Mucosa of gallbladder (tissue), 1 donor: Measurements from ENCODE around the gene GASK1A. TPM values are rescaled to one million over a fixed set of nuclear protein-coding genes. Genes with fewer than 3 reads are reported as not detected.
"Not testable (repeated sequence)": the region's sequence is repeated elsewhere in the genome, so short reads cannot be mapped to it uniquely, and the experiment has no call there.

Experiments used
- DNase-seq: peaks from one replicate; pipeline ENCODE4 v3.0.0-alpha.2; 2020; ENCODE audit warnings: low spot score
- total RNA-seq: library from RNA; stranded (reverse); gene quantifications from one replicate; pipeline ENCODE4 v1.2.1, GENCODE V29; 2021
- donor health status: DM: no; HTN: no; CAD: no.

Gene GASK1A
- 19.2 TPM for total RNA-seq

DNA sequence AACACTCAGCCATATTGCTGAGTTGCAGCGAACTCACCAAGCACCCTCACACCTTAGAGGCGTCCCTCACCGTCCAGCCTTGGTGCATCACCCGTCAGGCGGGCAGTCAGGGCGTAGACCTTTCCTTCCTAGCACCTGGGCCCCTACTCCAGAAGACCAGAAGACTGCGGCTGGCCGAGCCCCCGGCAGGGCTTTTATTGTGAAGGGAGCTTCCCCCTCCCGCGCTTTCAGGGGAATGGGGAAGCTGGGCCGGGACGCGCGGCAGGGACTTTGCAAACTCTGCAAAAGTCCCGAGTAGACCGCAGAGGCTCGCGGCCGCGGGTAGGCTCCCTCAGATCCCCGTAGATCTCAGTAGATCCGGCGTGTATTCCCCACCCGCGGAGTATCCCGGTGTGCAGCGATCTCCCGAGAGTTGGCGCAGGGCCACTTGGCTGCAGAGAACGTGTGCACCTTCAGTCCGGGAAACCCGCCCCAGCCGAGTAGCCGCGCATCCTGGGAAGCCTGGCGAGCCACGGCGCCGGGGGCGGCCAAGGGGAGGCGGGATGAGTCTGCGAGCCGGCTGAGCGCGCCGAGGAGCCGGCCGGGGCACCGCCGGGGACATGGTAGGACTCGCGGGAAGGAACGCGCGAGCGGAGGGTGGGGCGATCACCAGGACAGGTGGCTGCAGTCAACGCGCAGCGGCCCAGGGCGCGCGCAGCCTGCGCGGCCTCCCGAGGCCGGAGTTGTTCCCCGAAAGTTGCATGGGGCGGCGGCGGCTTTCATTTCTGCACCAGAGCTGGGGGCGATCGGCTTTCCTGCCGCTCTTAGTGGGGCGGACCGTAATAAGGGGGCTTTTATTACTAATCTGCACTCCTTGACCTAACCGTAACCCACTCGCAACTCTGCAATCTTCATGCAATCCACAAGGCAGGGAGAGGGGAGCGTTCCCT, at the start of gene GASK1A:
Gene GASK1A, plus strand, starts transcription at position 268 of the 929 bp plus-strand sequence. Its CDS starts 332 bp downstream, at position 600.
- DNase-seq = peak; percentile 42

DNA sequence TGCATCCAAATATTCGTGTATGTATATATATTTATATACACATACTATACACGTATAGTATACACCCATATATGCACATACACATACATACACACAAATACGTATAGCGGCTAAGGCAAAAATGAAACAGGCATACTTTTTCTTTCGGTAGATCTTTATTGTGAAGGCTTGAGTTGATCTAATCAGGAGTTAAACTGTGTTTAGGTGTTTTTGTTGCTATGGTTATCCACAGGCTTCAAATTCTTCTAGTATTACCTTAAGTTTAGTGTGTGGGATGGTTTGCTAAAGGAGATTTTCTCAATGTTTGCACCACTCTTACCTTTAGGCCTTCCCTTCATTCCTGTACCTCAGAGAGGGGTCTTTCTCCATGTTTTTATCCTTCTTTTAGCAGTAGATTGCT, 45.0 kb upstream of the GASK1A start:
- no peak for DNase-seq

DNA sequence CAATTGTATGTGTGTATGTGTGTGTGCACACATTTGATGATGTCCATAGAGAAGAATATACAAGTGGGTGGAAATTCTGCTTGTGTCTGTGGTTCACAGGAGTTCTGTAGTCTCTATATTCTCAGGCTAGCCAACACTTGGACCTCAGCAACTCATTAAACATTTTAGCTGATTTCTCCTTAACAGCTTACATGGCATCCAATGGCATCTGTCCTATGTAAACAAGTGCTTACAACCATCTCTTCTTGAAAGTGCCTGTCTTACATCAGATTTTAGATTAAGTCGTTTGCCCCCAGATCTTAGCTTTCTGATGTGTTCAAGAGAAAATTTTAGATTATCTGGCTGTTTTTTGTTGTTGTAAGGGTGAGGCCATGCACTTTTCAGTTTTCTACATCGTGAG, 44.2 kb upstream of the GASK1A start:
- no peak for DNase-seq

DNA sequence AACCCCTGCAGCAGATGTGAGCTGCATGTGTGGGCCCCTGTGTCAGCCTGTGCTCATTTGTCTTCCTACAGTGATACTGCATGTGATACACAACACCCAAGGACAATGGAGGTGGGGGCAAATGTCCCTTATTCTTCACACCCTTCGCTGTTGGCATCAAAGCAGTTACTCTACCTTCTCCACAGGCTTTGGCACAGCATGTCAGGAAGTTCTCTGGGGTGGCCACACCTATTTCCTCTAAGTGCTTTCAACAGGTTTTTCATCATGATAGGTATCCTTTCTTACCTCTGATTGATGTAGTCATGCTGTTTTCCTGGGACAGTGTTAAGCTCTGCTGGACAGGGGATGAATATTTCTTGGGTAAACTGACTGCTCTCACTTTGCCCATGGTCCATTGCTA, 43.6 kb upstream of the GASK1A start:
- no peak for DNase-seq

DNA sequence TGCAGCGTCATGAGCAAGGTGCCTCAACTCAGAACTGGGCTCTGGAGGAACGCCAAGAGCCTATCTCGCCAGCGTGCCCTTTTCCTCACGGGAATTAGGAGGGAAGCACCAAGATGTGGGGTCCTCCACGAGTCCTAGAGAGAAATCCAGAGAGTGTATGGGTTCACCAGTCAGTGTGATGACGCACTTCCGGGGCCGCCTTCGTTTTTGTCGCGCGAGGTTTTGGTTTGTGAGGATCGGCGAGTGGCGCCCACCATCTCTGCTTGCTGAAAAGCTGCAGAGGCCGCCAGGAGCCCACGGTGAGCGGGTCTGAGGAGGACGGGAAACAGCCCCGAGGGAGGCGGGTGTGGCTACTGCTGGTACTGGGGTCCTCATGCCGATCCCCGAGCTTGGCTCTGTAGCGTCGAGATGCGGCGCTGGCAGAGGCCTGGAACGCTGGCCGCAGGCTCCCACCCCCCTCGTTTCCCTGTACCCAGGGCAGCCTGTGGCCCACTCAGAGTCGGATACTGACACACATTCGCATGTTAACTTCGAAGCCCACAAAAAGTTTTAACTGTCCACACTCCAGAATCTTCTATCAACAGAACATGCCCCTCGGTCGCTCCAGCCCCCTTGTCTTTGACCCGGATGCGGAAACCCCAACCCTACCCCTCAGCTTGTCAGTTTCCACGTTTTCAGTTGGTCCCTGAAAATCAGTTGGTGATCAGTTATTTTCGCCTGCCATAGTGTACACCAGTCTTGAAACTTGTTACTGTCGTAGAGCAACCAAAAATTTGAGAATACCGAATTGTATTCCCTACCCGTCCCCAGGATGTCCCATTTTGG, 42.7 kb upstream of the GASK1A start:
- DNase-seq = peak; percentile 39

DNA sequence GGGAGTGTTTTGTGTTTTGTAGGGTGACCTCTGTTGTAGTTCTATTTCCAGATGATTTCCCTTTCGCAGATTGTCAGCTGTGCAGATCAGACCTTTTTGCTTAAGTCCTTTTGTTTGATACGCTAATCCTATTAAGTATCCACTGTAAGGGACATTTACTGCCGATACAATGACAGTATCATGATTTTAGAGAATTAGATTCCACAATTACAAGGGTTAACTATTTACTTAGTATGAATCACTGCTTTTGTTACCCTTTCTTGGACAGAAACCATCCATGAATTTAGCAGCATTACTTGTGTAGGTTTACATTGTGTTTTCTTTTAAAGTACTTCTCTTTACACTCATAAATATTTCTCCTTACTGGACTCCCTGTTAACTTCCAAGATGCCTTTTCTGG, 41.8 kb upstream of the GASK1A start:
- no peak for DNase-seq

DNA sequence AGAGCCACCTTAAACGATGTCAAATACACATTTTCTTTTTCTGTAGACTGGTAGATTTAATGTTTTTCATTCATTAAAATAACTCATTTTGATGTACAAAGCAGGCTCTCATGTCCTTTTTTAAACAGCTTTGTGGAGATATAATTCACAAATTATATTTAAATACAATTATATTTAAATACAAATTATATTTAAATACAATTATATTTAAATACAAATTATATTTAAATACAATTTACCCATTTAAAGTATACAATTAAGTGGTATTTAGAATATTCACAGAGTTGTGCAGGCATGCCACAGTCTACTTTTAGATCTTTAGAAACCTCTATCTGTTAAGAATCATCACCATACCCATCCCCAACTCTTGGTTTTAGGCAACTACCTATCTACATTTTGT, 36.4 kb upstream of the GASK1A start:
- no peak for DNase-seq

DNA sequence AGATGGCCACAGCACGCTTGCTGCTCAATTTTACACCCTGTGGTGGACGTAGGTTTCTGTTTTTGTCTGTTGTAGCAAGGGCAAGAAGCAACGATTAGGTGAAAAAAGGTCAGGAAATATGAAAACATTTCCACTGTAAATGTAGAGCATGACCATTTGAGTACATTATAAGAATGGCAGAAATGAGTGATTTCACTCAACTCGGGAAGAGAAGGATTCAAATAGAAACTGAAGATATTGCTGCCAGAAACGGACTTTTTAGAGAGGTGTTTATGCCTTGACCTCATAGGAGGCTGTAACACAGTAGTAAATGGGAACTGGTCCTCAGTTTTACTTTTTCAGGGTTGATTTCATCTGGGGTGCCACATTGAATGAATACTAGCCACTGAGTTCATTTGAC, 33.1 kb upstream of the GASK1A start:
- DNase-seq = no peak

DNA sequence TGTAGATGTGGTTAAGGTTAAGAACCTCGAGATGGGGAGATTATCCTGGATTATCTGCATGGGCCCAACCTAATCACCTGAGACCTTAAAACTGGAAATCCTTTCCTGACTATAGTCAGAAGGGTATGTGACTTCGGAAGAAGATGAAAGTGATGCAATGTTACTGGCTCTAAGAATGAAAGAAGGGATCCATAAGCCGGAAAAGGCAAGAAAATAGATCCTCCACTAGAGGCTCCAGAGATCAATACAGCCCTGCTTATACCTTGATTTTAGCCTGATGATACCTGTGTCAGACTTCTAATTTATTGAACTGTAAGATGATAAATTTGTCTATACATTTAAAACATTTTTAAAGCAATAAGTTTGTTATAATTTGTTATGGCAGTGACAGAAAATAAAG, 21.5 kb upstream of the GASK1A start:
- DNase-seq = no peak

DNA sequence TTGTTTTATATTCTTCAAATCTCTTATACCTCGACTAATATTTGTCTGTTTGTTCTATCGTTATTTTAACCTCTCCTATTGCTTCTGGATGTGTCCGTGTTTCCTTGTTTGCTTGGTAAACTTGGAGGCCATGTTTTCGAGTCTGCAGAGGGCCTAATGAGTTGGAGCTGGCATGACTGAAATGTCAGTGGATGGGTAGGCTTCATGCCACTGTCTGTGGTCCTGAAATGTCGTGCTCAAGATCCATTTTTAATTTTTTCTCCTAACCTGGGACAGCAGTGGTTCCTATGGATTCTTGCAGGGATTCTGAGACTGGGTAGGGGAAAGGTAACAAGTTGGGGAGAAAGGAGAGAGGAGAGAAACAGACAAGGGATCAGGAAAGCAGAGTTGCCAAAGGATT, 18.8 kb upstream of the GASK1A start:
- DNase-seq = no peak

DNA sequence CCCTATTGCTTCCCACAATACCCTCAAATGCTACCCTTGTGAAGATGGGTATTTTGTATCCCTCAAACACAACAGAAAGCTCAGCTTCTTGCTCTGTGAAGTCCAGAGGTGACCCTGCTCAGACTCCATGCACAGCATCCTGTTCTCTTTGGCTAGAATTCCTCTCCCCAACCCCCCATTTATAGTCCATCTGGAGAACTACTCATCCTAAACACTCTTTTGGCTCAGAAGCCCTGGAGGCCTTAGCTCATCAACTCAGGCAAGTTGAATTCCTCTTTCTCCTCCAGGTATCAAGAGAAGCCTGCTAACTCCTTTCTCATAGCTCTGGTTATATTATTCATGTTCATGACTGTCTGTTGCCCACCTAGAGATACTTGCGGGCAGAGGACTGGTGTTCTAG, 18.3 kb upstream of the GASK1A start:
- no peak for DNase-seq

DNA sequence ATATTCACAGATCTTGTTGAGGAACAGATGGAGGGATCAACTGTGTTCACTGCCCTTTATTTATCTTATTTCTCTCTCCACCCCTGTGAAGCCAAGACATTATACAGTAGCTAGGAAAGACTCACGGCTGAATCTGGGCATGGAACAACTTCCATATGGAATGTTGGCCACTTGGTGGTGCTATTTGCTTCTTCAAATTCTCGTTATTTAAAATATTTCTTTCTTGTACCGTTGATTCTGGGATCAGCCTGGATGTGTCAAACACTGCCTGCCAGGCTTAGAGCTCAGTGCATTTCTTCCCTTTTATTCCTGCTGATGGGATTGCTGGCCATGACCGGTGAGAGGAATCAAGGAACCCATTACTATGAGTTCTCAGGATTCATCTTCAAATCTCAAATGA, 17.5 kb upstream of the GASK1A start:
- peak; percentile 49 for DNase-seq

DNA sequence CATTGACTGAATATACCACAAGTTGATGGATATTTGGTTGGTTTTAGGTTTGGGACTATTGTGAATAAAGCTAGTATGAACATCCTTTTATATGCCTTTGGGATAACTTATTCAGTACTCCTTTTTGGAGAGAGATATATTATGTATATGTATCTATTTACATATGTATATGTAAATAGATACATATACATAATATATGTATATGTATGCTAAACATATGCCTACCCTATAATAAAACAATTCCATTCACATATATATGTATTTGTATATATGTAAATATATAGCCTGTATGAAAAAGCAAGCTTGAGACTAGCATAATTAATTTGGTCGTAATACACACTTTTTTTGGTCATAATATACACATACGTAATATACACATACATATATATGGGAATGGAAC, 15.8 kb upstream of the GASK1A start:
- DNase-seq = no peak

DNA sequence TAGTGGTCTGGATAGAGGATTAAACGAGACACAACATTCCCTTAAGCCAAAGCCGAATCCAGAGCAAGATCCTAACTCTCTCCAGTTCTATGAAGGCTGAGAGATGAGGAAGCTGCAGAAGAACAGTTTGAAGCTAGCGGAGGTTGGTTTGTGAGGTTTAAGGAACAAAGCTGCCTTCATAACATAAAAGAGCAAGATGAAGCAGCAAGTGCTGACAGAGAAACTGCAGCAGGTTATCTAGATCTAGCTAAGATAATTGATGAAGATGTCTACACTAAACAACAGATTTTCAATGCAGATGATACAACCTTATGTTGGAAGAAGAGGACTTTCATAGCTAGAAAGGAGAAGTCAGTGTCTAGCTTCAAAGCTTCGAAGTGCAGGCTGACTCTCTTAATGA, 14.8 kb upstream of the GASK1A start:
- DNase-seq = no peak

DNA sequence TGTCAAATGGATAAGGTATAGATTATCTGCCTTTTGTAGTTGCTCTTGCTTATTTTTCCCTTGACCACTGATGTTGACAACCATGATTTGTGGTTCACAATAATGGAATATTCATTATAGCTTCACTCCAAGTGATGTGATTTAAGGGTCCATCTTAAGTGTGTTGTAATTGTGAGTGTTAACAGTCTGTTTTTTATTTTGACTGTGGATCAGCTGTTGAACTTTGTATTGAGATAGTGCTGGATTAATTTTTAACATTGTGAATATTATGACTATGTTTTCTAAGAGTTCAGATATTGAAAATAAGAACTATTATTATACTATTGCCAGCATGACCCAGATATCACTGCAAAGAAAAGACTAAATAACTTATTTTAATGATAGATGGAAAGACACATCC, 8.6 kb upstream of the GASK1A start:
- no peak for DNase-seq

DNA sequence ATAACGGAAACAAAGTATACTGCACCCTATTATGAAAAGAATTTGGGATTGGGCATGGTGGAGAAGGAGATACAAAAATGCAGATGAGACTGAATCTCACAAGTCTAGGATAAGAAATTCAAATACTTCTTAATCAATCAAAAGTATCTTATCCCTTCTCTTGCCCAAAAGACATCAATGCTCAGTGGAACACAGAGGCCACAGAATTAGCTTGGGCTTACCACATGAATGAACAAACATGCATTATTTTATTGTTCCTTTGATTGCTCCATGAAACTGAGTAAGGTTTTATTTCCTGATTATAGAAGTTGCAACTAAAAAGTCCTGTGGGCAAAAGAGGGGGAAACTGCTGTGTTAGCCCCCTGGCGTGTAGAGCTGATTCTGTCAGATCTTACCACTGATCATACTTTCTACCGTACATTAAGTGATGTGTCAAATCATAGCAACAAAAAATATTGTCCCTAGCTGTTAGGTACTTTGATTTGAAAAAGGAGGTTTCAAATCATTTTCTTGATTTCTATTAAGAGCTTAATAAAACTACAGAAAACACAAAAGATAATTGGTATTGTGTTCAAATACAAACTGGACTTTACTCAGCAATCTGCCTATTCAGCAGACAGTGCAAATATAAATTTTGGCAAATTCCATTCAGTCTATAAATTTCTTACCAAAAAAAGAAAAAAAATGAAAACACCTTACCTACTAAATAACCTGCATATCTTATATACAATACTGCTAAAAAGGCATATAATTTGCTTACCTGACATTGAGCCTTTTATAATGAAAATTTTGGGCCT, 7.9 kb upstream of the GASK1A start:
- DNase-seq = no peak

DNA sequence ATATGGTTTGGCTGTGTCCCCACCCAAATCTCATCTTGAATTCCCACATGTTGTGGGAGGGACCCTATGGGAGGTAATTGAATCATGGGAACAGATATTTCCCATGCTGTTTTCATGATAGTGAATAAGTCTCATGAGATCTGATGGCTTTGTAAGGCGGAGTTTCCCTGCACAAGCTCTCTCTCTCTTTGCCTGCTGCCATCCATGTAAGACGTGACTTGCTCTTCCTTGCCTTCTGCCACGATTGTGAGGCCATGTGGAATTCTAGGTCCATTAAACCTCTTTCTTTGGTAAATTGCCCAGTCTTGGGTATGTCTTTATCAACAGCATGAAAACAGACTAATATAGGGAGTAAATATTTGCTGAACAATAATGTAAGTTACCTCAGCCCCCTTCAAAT, 4.2 kb upstream of the GASK1A start:
- DNase-seq = not testable (repeated sequence)

DNA sequence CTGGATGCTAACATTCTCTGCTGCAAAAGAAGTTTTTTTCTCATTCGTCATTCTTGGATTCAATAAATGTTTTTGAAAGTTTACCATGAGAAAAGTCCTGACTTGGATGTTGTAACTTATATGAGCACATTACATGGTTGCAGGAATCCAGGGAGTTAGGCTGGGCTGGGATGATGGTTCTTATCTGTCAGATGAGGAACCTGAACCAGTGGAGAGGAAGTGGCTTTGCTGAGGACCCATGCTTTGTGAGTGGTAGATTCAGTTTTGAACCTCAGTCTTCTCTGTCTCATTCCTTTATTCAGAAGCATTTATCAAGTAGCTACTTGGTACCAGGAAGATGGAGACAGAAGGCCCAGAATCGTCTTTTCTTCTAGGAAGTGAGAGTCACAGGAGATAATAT, 3.7 kb upstream of the GASK1A start:
- no peak for DNase-seq

DNA sequence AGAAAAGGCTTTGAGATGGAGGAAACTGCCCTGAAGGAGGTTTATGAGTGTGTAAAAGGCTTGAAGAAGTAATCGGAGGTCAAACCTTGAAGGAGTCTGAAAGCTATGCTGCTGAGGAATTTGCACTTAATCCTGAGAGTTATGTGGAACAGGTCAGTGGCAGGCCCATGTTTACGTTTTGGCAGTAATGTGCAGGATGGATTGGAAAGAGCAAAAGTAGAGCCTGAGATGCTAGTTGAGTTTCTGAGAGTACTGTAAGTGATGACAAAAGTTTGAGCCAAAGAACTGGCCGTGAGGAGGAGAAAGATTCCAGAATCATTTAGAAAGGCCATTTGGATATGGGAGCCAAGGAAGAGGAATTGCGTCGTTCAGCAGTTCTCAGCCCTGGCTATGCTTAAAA, 3.2 kb upstream of the GASK1A start:
- no peak for DNase-seq

DNA sequence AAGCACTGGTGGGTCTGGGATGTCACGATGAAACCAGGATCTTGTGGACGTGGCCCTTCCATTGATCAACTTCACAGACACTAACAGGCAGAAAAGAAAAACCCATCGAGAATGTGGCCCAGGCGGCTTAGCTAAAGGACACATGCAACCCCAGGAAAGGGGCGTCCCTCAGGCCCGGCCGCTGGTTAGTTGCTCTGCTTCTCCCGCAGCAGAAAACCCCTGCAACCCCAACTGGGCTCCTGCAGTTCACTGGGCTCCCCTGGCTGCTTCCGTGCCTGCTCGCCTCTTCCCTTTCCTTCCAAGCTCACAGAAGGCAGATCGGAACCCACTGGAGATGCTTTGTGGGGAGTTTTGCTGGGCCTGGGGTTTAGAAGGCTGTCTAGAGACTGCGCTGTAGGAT, 1.1 kb downstream of the GASK1A start:
- no peak for DNase-seq

DNA sequence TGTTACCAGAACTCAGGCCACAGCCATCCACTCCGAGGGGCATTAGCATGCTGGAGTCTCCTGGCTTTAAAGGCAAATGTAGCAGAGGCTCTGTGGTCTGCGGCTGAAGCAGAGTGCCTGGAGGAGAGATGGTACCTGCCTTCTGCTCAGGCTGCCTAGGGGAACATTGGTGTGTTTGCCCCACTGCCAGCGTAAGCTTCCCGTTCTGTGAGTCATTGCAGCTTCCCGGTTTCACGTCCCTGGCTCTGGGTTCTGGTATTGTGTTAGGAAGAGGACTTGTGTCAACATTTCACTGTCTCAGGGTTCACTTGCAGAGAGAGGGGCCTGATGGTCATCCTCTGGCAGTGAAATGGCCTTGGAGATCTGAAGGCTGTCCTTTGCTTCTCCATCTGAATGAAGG, 1.8 kb downstream of the GASK1A start:
- DNase-seq = no peak
